HepG2 (cell line): Measurements from ENCODE around the gene OPA3. TPM values are rescaled to one million over a fixed set of nuclear protein-coding genes. Genes with fewer than 3 reads are reported as not detected.

Experiments
- ATAC-seq: fragments of 200-7000 bp; cut with Tn5 transposase; 3 replicates; pipeline ENCODE4 v1.9.1; 2020; ENCODE audit warnings: mild to moderate bottlenecking, moderate library complexity
- BruUV-seq: library from RNA; stranded (reverse); fragments of 400-500 nt; replicated peaks from 2 replicates; lab custom pipeline; 2021; lab: Mats Ljungman, UMichigan
- CTCF ChIA-PET: fragments of 300-600 bp; formaldehyde crosslinking; extraction: SDS; loops from one replicate; lab custom pipeline; 2021; ENCODE audit warnings: low total read pairs, inconsistent platforms, low intra/inter-chr PET ratio; lab: Yijun Ruan, JAX
- POLR2A ChIA-PET: fragments of 350-600 bp; sonication (Branson Sonifier 250); formaldehyde crosslinking; loops from one replicate; lab custom pipeline; 2020; ENCODE audit warnings: antibody characterized with exemption, inconsistent platforms; lab: Yijun Ruan, JAX
- DNase-seq: peaks from one replicate; pipeline ENCODE4 v3.0.0-alpha.2; 2015; ENCODE audit warnings: low spot score
- FAIRE-seq: peaks from 3 replicates; lab custom pipeline; 2011; peaks lifted over from hg19 to GRCh38; lab: Jason Lieb, UNC
- H2AFZ ChIP-seq: one replicate; pipeline ENCODE4 v1.6.1; 2011; ENCODE audit warnings: low read length, inconsistent platforms
- H3K27ac ChIP-seq: fragments of 300-600 bp; 3 replicates; pipeline ENCODE4 v1.8.0; 2011; ENCODE audit warnings: mixed run types, mild to moderate bottlenecking, mixed read lengths, low read length, inconsistent platforms; ENCODE audit not compliant: insufficient read depth; ENCODE audit errors: extremely low read length
- H3K27me3 ChIP-seq, 2 experiments: fragments of 200-600 bp in 1 of 2; 2 replicates in 1 of 2; 3 replicates in 1 of 2; pipeline versions ENCODE4 v1.6.0 to v1.8.0; 2011; ENCODE audit warnings: low read length in 2 of 2, mild to moderate bottlenecking in 2 of 2, moderate library complexity in 2 of 2, inconsistent platforms in 1 of 2; ENCODE audit not compliant: insufficient read depth in 2 of 2, control insufficient read depth in 1 of 2
- H3K36me3 ChIP-seq, 2 experiments: fragments of 200-600 bp in 1 of 2; replicated peaks in 1 of 2; 2 replicates in 1 of 2; 3 replicates in 1 of 2; pipeline versions ENCODE4 v1.5.1 to v1.8.0; 2011; ENCODE audit warnings: low read length in 2 of 2, inconsistent platforms in 1 of 2; ENCODE audit not compliant: insufficient read depth in 2 of 2, control insufficient read depth in 1 of 2
- H3K4me1 ChIP-seq: 2 replicates; pipeline ENCODE4 v1.5.1; 2012; ENCODE audit warnings: low read length, inconsistent platforms; ENCODE audit not compliant: insufficient read depth
- H3K4me2 ChIP-seq: 2 replicates; pipeline ENCODE4 v1.6.0; 2011; ENCODE audit warnings: low read depth, low read length, inconsistent platforms
- H3K4me3 ChIP-seq, 3 experiments: fragments of 200-600 bp in 1 of 3; sonication (generic), shearing (Covaris generic) in 1 of 3; replicated peaks in 1 of 3; 2 replicates each; pipeline ENCODE4 v1.5.1; 2011 to 2016; ENCODE audit warnings: low read length in 3 of 3, inconsistent platforms in 2 of 3, low read depth in 2 of 3, mild to moderate bottlenecking in 2 of 3, control low read depth in 1 of 3, mixed read lengths in 1 of 3; ENCODE audit not compliant: insufficient read depth in 1 of 3
- H3K79me2 ChIP-seq: one replicate; pipeline ENCODE4 v1.6.1; 2011; ENCODE audit warnings: low read length, inconsistent platforms; ENCODE audit not compliant: insufficient read depth
- H3K9ac ChIP-seq: 2 replicates; pipeline ENCODE4 v1.6.0; 2011; ENCODE audit warnings: mild to moderate bottlenecking, low read depth, low read length, inconsistent platforms; ENCODE audit not compliant: insufficient read depth
- H3K9me3 ChIP-seq: 2 replicates; pipeline ENCODE4 v1.5.1; 2012; ENCODE audit warnings: mild to moderate bottlenecking, low read length
- H4K20me1 ChIP-seq: 2 replicates; pipeline ENCODE4 v1.6.0; 2011; ENCODE audit warnings: inconsistent platforms, mild to moderate bottlenecking, low read length, moderate library complexity; ENCODE audit not compliant: insufficient read depth
- LCORL ChIP-seq, 2 experiments: fragments of 450-650 bp in 1 of 2; sonication (generic) in 1 of 2; formaldehyde crosslinking in 1 of 2; IDR thresholded peaks; 2 replicates each; pipeline versions ENCODE4 v1.5.0 to v1.6.1; 2017 to 2020; ENCODE audit warnings: antibody characterized with exemption in 1 of 2, missing genetic modification reagents in 1 of 2
- MEIS1 ChIP-seq: sonication (generic); formaldehyde crosslinking; IDR thresholded peaks from 2 replicates; pipeline ENCODE4 v1.9.0; 2021; ENCODE audit warnings: mild to moderate bottlenecking, missing genetic modification reagents, moderate library complexity, borderline replicate concordance
- RXRA ChIP-seq: sonication (generic); formaldehyde crosslinking; IDR thresholded peaks from 2 replicates; pipeline ENCODE4 v1.5.1; 2020; ENCODE audit warnings: missing genetic modification reagents
- SMC3 ChIP-seq: IDR thresholded peaks from 2 replicates; pipeline ENCODE4 v1.6.1; 2011; ENCODE audit warnings: low read length, improper control_type of control experiment
- TCF7L2 ChIP-seq: IDR thresholded peaks from 2 replicates; pipeline ENCODE4 v1.6.1; 2011; ENCODE audit warnings: mild to moderate bottlenecking, low read depth, low read length, moderate library complexity
- ZNF652 ChIP-seq: IDR thresholded peaks from 2 replicates; pipeline ENCODE4 v1.6.1; 2016; ENCODE audit warnings: low read depth, borderline replicate concordance
- WGBS: methylation state at CpG from one replicate; pipeline ENCODE4 v1.1.6; 2017; ENCODE audit warnings: low lambda C conversion rate; 5-methylcytosine and 5-hydroxymethylcytosine counted together
- in situ Hi-C: cut with HindIII; loops from 2 replicates; pipeline ENCODE4 v1.10.0; 2017; ENCODE audit warnings: low pct_unique_long_range_greater_than_20kb; ENCODE audit not compliant: extremely low pct_ligation_motif_present
- intact Hi-C: fragments of 100-400 bp; cut with micrococcal nuclease; formaldehyde crosslinking; loops from one replicate; pipeline ENCODE4 v1.10.0; 2022; ENCODE audit not compliant: unreplicated experiment
- polyA plus RNA-seq, 8 experiments: library from polyadenylated mRNA; depleted of rRNA in 3 of 8; stranded (reverse) in 7 of 8; unstranded in 1 of 8; fragments of >200 nt; fragmentation: Illumina TruSeq in 4 of 8; extraction: Trizol in 4 of 8; gene quantifications; 2 replicates each; pipeline versions ENCODE4 v1.2.1 to v1.2.3, GENCODE V29; 2011 to 2016; ENCODE audit warnings: low read depth in 4 of 8, missing spikeins in 1 of 8, mixed read lengths in 1 of 8; ENCODE audit not compliant: insufficient read depth in 1 of 8
- total RNA-seq, 5 experiments: library from RNA; depleted of rRNA; stranded (reverse); fragments of >200 nt; fragmentation: Illumina TruSeq; extraction: Trizol; gene quantifications; 2 replicates each; pipeline ENCODE4 v1.2.3, GENCODE V29; 2016; ENCODE audit warnings: low read depth in 1 of 5
- TF ChIP-seq, protein P1 (sequence below): sonication (generic); formaldehyde crosslinking; conservative IDR thresholded peaks from 2 replicates; pipeline ENCODE4 v1.8.0; 2022; ENCODE audit warnings: missing genetic modification reagents
- TF ChIP-seq, protein P2 (sequence below): IDR thresholded peaks from 2 replicates; pipeline ENCODE4 v1.6.1; 2012; ENCODE audit warnings: low read length, improper control_type of control experiment
- TF ChIP-seq, protein P3 (sequence below): IDR thresholded peaks from 2 replicates; pipeline ENCODE4 v1.6.1; 2012; ENCODE audit warnings: inconsistent platforms
- TF ChIP-seq, protein P4 (sequence below): sonication (generic); formaldehyde crosslinking; IDR thresholded peaks from 2 replicates; pipeline ENCODE4 v1.5.0; 2020; ENCODE audit warnings: mild to moderate bottlenecking, missing genetic modification reagents

Gene OPA3
- total and polyA plus RNA-seq, 2 of the 13 experiments (the other 11 are each of a cell fraction or from before 2014, with no cell fraction given), result 8.3 to 17.7 TPM

DNA sequence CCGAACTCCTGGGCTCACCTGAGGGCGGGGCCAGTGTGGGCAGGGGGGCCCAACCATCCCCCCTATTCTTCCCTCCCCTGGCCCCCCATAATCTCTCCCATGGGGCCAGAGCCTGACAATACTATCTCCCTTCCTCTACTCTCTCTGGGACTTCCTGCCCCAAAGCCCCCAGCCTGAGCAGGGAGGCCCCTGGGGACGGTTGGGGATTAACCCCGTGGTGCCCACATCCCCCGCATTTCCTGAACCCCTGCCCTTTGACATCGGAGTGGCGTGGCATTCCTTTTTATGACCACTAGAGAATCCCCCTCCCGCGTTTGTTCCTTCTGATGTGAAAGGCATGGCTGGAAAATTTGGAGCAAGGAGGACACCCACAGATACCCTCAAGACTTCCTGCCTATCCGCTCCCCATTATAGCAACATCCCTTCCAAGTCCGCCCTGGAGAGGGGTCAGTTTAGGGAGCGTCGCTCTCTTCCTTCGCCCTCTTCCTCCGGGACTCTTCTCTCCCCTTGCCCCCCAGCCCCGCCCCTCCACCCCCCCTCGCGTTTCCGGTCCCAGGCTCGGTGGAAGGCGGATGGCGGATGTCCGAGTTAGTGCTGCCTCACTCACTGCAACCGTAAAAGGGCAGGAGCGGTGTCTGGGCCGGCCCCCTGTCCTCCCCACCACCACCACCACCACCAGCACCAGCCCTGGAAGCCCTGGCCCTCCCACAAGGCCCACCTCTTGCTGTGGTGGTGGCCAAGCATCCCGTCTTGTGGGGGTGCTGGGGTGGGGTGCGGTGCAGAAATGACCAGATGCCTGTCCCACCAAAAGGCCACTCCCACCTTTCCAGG lies 75.5 kb downstream of the OPA3 start (continued):
- TF ChIP-seq LCORL (IDR thresholded peaks at IDR 0.05), result no peak
- 0 out of 2 replicates have a peak, but pooled peaks have one; percentile 42 for TF ChIP-seq LCORL (CRISPR knock-in tag; IDR thresholded peaks at IDR 0.05)
- TF ChIP-seq SMC3, result no peak
- no peak for TF ChIP-seq RXRA (CRISPR knock-in tag)
- TF ChIP-seq, protein P1, sequence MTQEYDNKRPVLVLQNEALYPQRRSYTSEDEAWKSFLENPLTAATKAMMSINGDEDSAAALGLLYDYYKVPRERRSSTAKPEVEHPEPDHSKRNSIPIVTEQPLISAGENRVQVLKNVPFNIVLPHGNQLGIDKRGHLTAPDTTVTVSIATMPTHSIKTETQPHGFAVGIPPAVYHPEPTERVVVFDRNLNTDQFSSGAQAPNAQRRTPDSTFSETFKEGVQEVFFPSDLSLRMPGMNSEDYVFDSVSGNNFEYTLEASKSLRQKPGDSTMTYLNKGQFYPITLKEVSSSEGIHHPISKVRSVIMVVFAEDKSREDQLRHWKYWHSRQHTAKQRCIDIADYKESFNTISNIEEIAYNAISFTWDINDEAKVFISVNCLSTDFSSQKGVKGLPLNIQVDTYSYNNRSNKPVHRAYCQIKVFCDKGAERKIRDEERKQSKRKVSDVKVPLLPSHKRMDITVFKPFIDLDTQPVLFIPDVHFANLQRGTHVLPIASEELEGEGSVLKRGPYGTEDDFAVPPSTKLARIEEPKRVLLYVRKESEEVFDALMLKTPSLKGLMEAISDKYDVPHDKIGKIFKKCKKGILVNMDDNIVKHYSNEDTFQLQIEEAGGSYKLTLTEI (CRISPR knock-in tag), result no peak
- 0 out of 2 replicates have a peak, but pooled peaks have one; percentile 69 for TF ChIP-seq MEIS1 (CRISPR knock-in tag)
- TF ChIP-seq ZNF652 (CRISPR knock-in tag), result peak; percentile 92

DNA sequence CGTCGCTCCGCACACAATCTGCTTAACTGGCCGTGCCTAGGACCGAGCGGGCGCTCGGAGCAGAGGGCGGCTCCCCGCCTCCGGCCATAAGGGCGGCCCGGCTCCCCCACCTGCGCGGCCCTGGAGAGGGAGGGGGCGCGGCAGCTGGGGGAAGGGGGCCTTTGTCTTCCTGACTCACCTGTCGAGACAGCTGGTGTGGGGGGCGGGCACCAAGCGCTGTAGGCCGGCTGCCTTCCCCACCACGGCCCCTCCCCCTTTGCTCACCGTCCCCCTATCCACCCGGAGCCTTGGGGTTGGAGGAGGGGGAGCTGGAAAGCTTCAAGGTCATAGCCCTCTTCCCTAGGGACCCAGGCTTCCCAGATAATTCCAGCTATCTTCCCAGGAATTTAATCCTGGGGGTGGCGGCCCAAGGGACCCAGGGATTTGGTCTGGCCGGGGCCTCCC lies 76.2 kb downstream of the OPA3 start:
- ChIA-PET POLR2A (interaction anchor here (0.6 to 1.6 kb wide), 6 partner anchors 9 to 131 kb away, joined by 3 to 7 read pairs (median 3); partner anchors contain the start of gene EML2), CTCF (no interaction called here)
- Histone ChIP-seq H3K4me1 (peaks cover 58% of the 10 kb centered on the region), H3K9me3 (no peaks in the 10 kb centered on the region), H4K20me1 (0 out of 2 replicates have a peak, but pooled peaks cover 5% of the 10 kb centered on the region), H3K79me2 (peaks cover 50% of the 10 kb centered on the region), H2AFZ (no peak overlapping the region), H3K27me3 (no peaks in the 10 kb centered on the region; a peak in 1 of 5 replicates), H3K36me3 (peaks cover 4 to 6% of the 10 kb centered on the region in 2 experiments; a peak in 1 of 5 replicates), H3K9ac (peak overlapping the region; percentile 94), H3K4me3 (peak overlapping the region; percentile 92 to 100 (median 96)), H3K27ac (peak overlapping the region; percentile 77), H3K4me2 (peak overlapping the region; percentile 99)
- in situ Hi-C loops, result no loop called here
- no peak for ATAC-seq
- no TSS peak for BruUV-seq
- intact Hi-C loops, result no loop called here
- FAIRE-seq, result no peak
- no peak for DNase-seq
- WGBS, result no CpG with 5 or more reads among the region's 26 CpGs
- TF ChIP-seq, protein P2, sequence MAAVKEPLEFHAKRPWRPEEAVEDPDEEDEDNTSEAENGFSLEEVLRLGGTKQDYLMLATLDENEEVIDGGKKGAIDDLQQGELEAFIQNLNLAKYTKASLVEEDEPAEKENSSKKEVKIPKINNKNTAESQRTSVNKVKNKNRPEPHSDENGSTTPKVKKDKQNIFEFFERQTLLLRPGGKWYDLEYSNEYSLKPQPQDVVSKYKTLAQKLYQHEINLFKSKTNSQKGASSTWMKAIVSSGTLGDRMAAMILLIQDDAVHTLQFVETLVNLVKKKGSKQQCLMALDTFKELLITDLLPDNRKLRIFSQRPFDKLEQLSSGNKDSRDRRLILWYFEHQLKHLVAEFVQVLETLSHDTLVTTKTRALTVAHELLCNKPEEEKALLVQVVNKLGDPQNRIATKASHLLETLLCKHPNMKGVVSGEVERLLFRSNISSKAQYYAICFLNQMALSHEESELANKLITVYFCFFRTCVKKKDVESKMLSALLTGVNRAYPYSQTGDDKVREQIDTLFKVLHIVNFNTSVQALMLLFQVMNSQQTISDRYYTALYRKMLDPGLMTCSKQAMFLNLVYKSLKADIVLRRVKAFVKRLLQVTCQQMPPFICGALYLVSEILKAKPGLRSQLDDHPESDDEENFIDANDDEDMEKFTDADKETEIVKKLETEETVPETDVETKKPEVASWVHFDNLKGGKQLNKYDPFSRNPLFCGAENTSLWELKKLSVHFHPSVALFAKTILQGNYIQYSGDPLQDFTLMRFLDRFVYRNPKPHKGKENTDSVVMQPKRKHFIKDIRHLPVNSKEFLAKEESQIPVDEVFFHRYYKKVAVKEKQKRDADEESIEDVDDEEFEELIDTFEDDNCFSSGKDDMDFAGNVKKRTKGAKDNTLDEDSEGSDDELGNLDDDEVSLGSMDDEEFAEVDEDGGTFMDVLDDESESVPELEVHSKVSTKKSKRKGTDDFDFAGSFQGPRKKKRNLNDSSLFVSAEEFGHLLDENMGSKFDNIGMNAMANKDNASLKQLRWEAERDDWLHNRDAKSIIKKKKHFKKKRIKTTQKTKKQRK, result no peak
- TF ChIP-seq, protein P3, sequence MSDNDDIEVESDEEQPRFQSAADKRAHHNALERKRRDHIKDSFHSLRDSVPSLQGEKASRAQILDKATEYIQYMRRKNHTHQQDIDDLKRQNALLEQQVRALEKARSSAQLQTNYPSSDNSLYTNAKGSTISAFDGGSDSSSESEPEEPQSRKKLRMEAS, result peak; percentile 27; the same call in 1 of the 2 replicates
- TF ChIP-seq, protein P4, sequence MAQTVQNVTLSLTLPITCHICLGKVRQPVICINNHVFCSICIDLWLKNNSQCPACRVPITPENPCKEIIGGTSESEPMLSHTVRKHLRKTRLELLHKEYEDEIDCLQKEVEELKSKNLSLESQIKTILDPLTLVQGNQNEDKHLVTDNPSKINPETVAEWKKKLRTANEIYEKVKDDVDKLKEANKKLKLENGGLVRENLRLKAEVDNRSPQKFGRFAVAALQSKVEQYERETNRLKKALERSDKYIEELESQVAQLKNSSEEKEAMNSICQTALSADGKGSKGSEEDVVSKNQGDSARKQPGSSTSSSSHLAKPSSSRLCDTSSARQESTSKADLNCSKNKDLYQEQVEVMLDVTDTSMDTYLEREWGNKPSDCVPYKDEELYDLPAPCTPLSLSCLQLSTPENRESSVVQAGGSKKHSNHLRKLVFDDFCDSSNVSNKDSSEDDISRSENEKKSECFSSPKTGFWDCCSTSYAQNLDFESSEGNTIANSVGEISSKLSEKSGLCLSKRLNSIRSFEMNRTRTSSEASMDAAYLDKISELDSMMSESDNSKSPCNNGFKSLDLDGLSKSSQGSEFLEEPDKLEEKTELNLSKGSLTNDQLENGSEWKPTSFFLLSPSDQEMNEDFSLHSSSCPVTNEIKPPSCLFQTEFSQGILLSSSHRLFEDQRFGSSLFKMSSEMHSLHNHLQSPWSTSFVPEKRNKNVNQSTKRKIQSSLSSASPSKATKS, result 0 out of 2 replicates have a peak, but pooled peaks have one; percentile 40
- no peak for TF ChIP-seq TCF7L2
